ENCODE results near the gene PSMA1.

- TF ChIP-seq CTCF (IDR thresholded peaks at IDR 0.05) (no peak), POLR2A (IDR thresholded peaks at IDR 0.05) (no peak)
These were observed 31.9 kb upstream of the PSMA1 start for GRCh38 chr11:14552089-14552488.
